ENCODE data around the gene VWA1. TPM values are rescaled to one million over a fixed set of nuclear protein-coding genes. Genes with fewer than 3 reads are reported as not detected.
"Not testable (repeated sequence)": the region's sequence is repeated elsewhere in the genome, so short reads cannot be mapped to it uniquely, and the experiment has no call there.

Gene VWA1
- total RNA-seq, 1 donor from 2014 or later = 44.5 TPM

GRCh38 chr1:1401457-1402010, 34.0 kb upstream of the VWA1 start:
- H3K27ac Mint-ChIP-seq = peak overlapping the region; percentile 86
- no peak for DNase-seq (ENCODE audit: extremely low spot score, unreplicated experiment)
- H3K36me3 Mint-ChIP-seq = peaks cover 16% of the 10 kb centered on the region
- H3K4me3 Mint-ChIP-seq = peak overlapping the region; percentile 77
- H3K4me1 Mint-ChIP-seq (ENCODE audit: unreplicated experiment) = peaks cover 16% of the 10 kb centered on the region
- TF ChIP-seq CTCF (conservative IDR thresholded peaks at IDR 0.05) = no peak
- no peaks in the 10 kb centered on the region for H3K9me3 Mint-ChIP-seq
- H3K27me3 Mint-ChIP-seq = no peaks in the 10 kb centered on the region

GRCh38 chr1:1402072-1402900, 33.2 kb upstream of the VWA1 start:
- peak; percentile 73 for TF ChIP-seq CTCF (conservative IDR thresholded peaks at IDR 0.05)
- H3K9me3 Mint-ChIP-seq = no peaks in the 10 kb centered on the region
- H3K27ac Mint-ChIP-seq = peak overlapping the region; percentile 86
- no peak for DNase-seq (ENCODE audit: extremely low spot score, unreplicated experiment)
- H3K27me3 Mint-ChIP-seq = no peaks in the 10 kb centered on the region
- peak overlapping the region; percentile 77 for H3K4me3 Mint-ChIP-seq
- H3K4me1 Mint-ChIP-seq (ENCODE audit: unreplicated experiment) = peaks cover 16% of the 10 kb centered on the region
- H3K36me3 Mint-ChIP-seq = peaks cover 16% of the 10 kb centered on the region

GRCh38 chr1:1402901-1403392, 32.5 kb upstream of the VWA1 start:
- H3K27me3 Mint-ChIP-seq; DNase-seq (ENCODE audit: extremely low spot score, unreplicated experiment); H3K9me3 Mint-ChIP-seq: not testable (repeated sequence)
- peaks cover 16% of the 10 kb centered on the region for H3K4me1 Mint-ChIP-seq (ENCODE audit: unreplicated experiment)
- H3K4me3 Mint-ChIP-seq = peak overlapping the region; percentile 72
- H3K36me3 Mint-ChIP-seq = peaks cover 16% of the 10 kb centered on the region
- H3K27ac Mint-ChIP-seq = peak overlapping the region; percentile 48

GRCh38 chr1:1403653-1404052, 31.8 kb upstream of the VWA1 start:
- Mint-ChIP-seq H3K27me3 (no peaks in the 10 kb centered on the region), H3K9me3 (no peaks in the 10 kb centered on the region), H3K4me1 (ENCODE audit: unreplicated experiment) (peaks cover 12% of the 10 kb centered on the region), H3K27ac (peak overlapping the region; percentile 48), H3K36me3 (peaks cover 12% of the 10 kb centered on the region), H3K4me3 (peak overlapping the region; percentile 72)
- TF ChIP-seq CTCF (conservative IDR thresholded peaks at IDR 0.05) = no peak
- no peak for DNase-seq (ENCODE audit: extremely low spot score, unreplicated experiment)

- no peak for DNase-seq (ENCODE audit: extremely low spot score, unreplicated experiment)
- peak overlapping the region; percentile 80 for H3K27ac Mint-ChIP-seq
- TF ChIP-seq CTCF (conservative IDR thresholded peaks at IDR 0.05) = no peak
- no peaks in the 10 kb centered on the region for H3K9me3 Mint-ChIP-seq
- H3K4me1 Mint-ChIP-seq (ENCODE audit: unreplicated experiment) = peaks cover 18% of the 10 kb centered on the region
- peaks cover 12% of the 10 kb centered on the region for H3K36me3 Mint-ChIP-seq
- peak overlapping the region; percentile 95 for H3K4me3 Mint-ChIP-seq
- no peaks in the 10 kb centered on the region for H3K27me3 Mint-ChIP-seq
Measured at GRCh38 chr1:1406101-1406820, 29.2 kb upstream of the VWA1 start.
